Measurements from ENCODE around the gene OTOG. TPM values are rescaled to one million over a fixed set of nuclear protein-coding genes. Genes with fewer than 3 reads are reported as not detected.
"Not testable (repeated sequence)": the region's sequence is repeated elsewhere in the genome, so short reads cannot be mapped to it uniquely, and the experiment has no call there.

The OTOG gene
- total RNA-seq, 1 donor from 2014 or later = not detected

- Mint-ChIP-seq H3K9me3 (ENCODE audit: unreplicated experiment) (no peaks in the 10 kb centered on the region), H3K4me3 (ENCODE audit: unreplicated experiment) (no peak overlapping the region), H3K36me3 (ENCODE audit: unreplicated experiment) (no peaks in the 10 kb centered on the region), H3K4me1 (ENCODE audit: low read depth, unreplicated experiment) (no peaks in the 10 kb centered on the region), H3K27me3 (ENCODE audit: unreplicated experiment) (peaks cover 5% of the 10 kb centered on the region), H3K27ac (ENCODE audit: unreplicated experiment) (no peak overlapping the region)
- TF ChIP-seq CTCF (IDR thresholded peaks at IDR 0.05; ENCODE audit: partially characterized antibody, unreplicated experiment) = no peak
- DNase-seq = no peak
Observed at GRCh38 chr11:17613983-17614382, 66.9 kb downstream of the OTOG start.

DNA sequence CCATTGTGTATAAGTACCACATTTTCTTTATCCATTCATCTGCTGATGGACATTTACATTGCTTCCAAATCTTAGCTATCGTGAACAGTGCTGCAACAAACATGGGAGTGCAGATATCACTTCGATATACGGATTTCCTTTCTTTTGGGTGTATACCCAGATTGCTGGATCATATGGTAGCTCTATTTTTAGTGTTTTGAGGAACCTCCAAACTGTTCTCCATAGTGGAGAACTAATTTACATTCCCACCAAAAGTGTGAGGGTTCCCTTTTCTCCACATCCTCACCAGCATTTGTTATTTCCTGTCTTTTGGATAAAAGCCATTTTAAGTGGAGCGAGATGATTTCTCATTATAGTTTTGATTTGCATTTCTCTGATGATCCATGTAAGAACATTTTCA, 75.7 kb downstream of the OTOG start:
- DNase-seq; H3K27ac Mint-ChIP-seq (ENCODE audit: unreplicated experiment); H3K27me3 Mint-ChIP-seq (ENCODE audit: unreplicated experiment); H3K4me3 Mint-ChIP-seq (ENCODE audit: unreplicated experiment); H3K9me3 Mint-ChIP-seq (ENCODE audit: unreplicated experiment); H3K4me1 Mint-ChIP-seq (ENCODE audit: low read depth, unreplicated experiment): not testable (repeated sequence)
- peaks cover 12% of the 10 kb centered on the region for H3K36me3 Mint-ChIP-seq (ENCODE audit: unreplicated experiment)

GRCh38 chr11:17629113-17629512, 82.1 kb downstream of the OTOG start:
- no peaks in the 10 kb centered on the region for H3K9me3 Mint-ChIP-seq (ENCODE audit: unreplicated experiment)

DNA sequence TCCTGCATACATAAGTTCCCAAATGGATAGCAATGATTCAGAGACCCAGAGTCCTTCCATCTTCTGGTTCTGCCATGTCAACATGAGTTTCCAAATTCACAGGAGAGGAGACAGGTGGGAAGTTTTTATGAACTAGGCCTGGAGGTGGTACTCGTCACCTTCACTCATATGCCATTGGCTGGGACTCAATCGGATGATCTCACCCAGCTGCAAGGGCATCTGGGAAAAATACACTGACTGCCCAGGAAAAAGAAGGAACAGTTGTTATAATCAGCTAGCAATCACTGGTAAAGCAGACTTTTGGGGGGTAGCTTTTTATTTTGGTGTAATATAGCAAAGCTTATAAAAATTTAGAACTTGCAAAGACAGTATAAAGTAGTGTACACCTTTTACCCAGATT, 83.9 kb downstream of the OTOG start:
- Mint-ChIP-seq H3K4me1 (ENCODE audit: low read depth, unreplicated experiment) (no peaks in the 10 kb centered on the region), H3K27ac (ENCODE audit: unreplicated experiment) (no peak overlapping the region), H3K36me3 (ENCODE audit: unreplicated experiment) (no peaks in the 10 kb centered on the region), H3K4me3 (ENCODE audit: unreplicated experiment) (no peak overlapping the region), H3K9me3 (ENCODE audit: unreplicated experiment) (no peaks in the 10 kb centered on the region), H3K27me3 (ENCODE audit: unreplicated experiment) (no peaks in the 10 kb centered on the region)
- no peak for DNase-seq
- no peak for TF ChIP-seq CTCF (IDR thresholded peaks at IDR 0.05; ENCODE audit: partially characterized antibody, unreplicated experiment)

More at GRCh38 chr11:17629113-17629512, 82.1 kb downstream of the OTOG start:
- Mint-ChIP-seq H3K4me1 (ENCODE audit: low read depth, unreplicated experiment) (no peaks in the 10 kb centered on the region), H3K4me3 (ENCODE audit: unreplicated experiment) (no peak overlapping the region), H3K27me3 (ENCODE audit: unreplicated experiment) (no peaks in the 10 kb centered on the region), H3K36me3 (ENCODE audit: unreplicated experiment) (no peaks in the 10 kb centered on the region), H3K27ac (ENCODE audit: unreplicated experiment) (no peak overlapping the region)
- TF ChIP-seq CTCF (IDR thresholded peaks at IDR 0.05; ENCODE audit: partially characterized antibody, unreplicated experiment) = no peak
- no peak for DNase-seq

DNA sequence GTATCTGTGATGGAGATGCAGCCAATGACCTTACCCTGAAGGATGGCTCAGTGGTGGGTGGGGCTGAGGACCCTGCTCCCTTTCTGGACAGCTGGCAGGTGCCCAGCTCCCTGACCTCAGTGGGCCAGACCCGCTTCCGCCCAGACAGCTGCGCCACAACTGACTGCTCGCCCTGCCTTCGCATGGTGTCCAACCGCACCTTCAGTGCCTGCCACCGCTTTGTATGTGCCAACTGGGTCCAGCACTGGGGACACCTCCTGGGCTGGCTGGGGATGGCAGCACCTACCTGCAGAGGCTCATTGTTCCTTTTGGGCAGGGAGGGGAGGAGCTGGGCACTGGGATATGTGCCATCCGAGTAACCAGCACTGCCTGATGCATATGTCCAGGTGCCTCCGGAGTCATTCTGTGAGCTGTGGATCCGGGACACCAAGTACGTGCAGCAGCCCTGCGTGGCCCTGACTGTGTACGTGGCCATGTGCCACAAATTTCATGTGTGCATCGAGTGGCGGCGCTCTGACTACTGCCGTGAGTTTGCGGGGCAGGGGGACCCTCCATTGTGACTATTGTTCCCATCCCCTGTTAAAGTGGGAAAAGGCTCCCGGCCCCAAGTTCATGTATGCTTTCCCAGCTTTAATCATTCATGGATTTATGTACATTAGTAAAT, 84.8 kb downstream of the OTOG start:
- Mint-ChIP-seq H3K27me3 (ENCODE audit: unreplicated experiment) (no peaks in the 10 kb centered on the region), H3K9me3 (ENCODE audit: unreplicated experiment) (peaks cover 1% of the 10 kb centered on the region), H3K27ac (ENCODE audit: unreplicated experiment) (no peak overlapping the region), H3K4me1 (ENCODE audit: low read depth, unreplicated experiment) (no peaks in the 10 kb centered on the region), H3K36me3 (ENCODE audit: unreplicated experiment) (no peaks in the 10 kb centered on the region), H3K4me3 (ENCODE audit: unreplicated experiment) (no peak overlapping the region)
- no peak for TF ChIP-seq CTCF (IDR thresholded peaks at IDR 0.05; ENCODE audit: partially characterized antibody, unreplicated experiment)
- no peak for DNase-seq

Measured in glutamatergic neuron (in vitro differentiated cells).